Hepatocyte (in vitro differentiated cells): ENCODE data around the gene DYRK2.

ENCODE experiments used
- CTCF ChIP-seq: fragments of 200-600 bp; sonication (generic); IDR thresholded peaks from 2 replicates; pipeline ENCODE4 v1.5.1; 2016; ENCODE audit warnings: antibody characterized with exemption, mild to moderate bottlenecking; ENCODE audit not compliant: poor library complexity
- EZH2 ChIP-seq: fragments of 200-600 bp; sonication (generic); IDR thresholded peaks from 2 replicates; pipeline ENCODE4 v1.6.1; 2016; ENCODE audit warnings: antibody characterized with exemption, mild to moderate bottlenecking, borderline replicate concordance
- EZH2phosphoT487 ChIP-seq: fragments of 200-600 bp; sonication (generic); IDR thresholded peaks from one replicate; pipeline ENCODE4 v1.6.1; 2018; ENCODE audit warnings: antibody characterized with exemption, mild to moderate bottlenecking, low read depth, moderate library complexity; ENCODE audit not compliant: unreplicated experiment, severe bottlenecking

GRCh38 chr12:67692135-67692534, 43.6 kb downstream of the DYRK2 start:
- TF ChIP-seq CTCF, result no peak
- no peak for TF ChIP-seq EZH2phosphoT487
- TF ChIP-seq EZH2, result no peak
